Endothelial cell of umbilical vein (primary cell): ENCODE results near the gene USP8. TPM values are rescaled to one million over a fixed set of nuclear protein-coding genes. Genes with fewer than 3 reads are reported as not detected.

Source experiments
- BruUV-seq: library from RNA; stranded (reverse); fragments of 400-500 nt; replicated peaks from 2 replicates; lab custom pipeline; 2021; lab: Mats Ljungman, UMichigan
- CTCF ChIA-PET: fragments of 300-600, 350-600 bp; sonication (Branson Sonifier 250); formaldehyde crosslinking; loops from one replicate; lab custom pipeline; 2021; ENCODE audit warnings: antibody characterized with exemption, inconsistent platforms; lab: Charles Lee
- POLR2A ChIA-PET: fragments of 300-600, 350-600 bp; sonication (Branson Sonifier 250); formaldehyde crosslinking; loops from one replicate; lab custom pipeline; 2021; ENCODE audit warnings: antibody characterized with exemption, inconsistent platforms; lab: Charles Lee
- DNase-seq: peaks from one replicate; pipeline ENCODE4 v3.0.0-alpha.2; 2011; ENCODE audit warnings: low read depth, low spot score
- FAIRE-seq: peaks from 2 replicates; lab custom pipeline; 2011; peaks lifted over from hg19 to GRCh38; lab: Jason Lieb, UNC
- H2AFZ ChIP-seq: 2 replicates; pipeline ENCODE4 v1.6.0; 2012; ENCODE audit warnings: low read depth, low read length, control low read depth, inconsistent platforms
- H3K27ac ChIP-seq: 2 replicates; pipeline ENCODE4 v1.5.1; 2011; ENCODE audit warnings: low read depth, mild to moderate bottlenecking, control low read depth, low read length, moderate library complexity; ENCODE audit not compliant: insufficient read depth
- H3K27me3 ChIP-seq, 2 experiments: 2 replicates each; pipeline versions ENCODE4 v1.6.0 to v1.6.1; 2011; ENCODE audit warnings: low read length in 2 of 2, mixed read lengths in 1 of 2; ENCODE audit not compliant: control insufficient read depth in 2 of 2, insufficient read depth in 2 of 2
- H3K36me3 ChIP-seq, 2 experiments: 2 replicates in 1 of 2; 3 replicates in 1 of 2; pipeline ENCODE4 v1.5.1; 2011; ENCODE audit warnings: low read length in 2 of 2, mild to moderate bottlenecking in 1 of 2, moderate library complexity in 1 of 2; ENCODE audit not compliant: control insufficient read depth in 2 of 2, insufficient read depth in 2 of 2; ENCODE audit errors: extremely low read depth in 1 of 2
- H3K4me1 ChIP-seq: 3 replicates; pipeline ENCODE4 v1.5.1; 2011; ENCODE audit warnings: mild to moderate bottlenecking, low read length; ENCODE audit not compliant: control insufficient read depth, insufficient read depth; ENCODE audit errors: extremely low read depth
- H3K4me2 ChIP-seq: 2 replicates; pipeline ENCODE4 v1.6.1; 2011; ENCODE audit warnings: low read length, control low read depth, mixed read lengths; ENCODE audit not compliant: insufficient read depth
- H3K4me3 ChIP-seq, 3 experiments: fragments of 200-600 bp in 1 of 3; sonication (generic), shearing (Covaris generic) in 1 of 3; replicated peaks in 1 of 3; 2 replicates each; pipeline ENCODE4 v1.5.1; 2011 to 2016; ENCODE audit warnings: control low read depth in 3 of 3, low read length in 3 of 3, mild to moderate bottlenecking in 2 of 3, inconsistent platforms in 1 of 3, low read depth in 1 of 3, moderate library complexity in 1 of 3; ENCODE audit not compliant: insufficient read depth in 1 of 3
- H3K79me2 ChIP-seq: 2 replicates; pipeline ENCODE4 v1.6.0; 2012; ENCODE audit warnings: low read length, inconsistent platforms; ENCODE audit not compliant: control insufficient read depth, insufficient read depth
- H3K9ac ChIP-seq: replicated peaks from 2 replicates; pipeline ENCODE3; 2011; ENCODE audit warnings: low read length, control low read depth; ENCODE audit not compliant: insufficient read depth; ENCODE audit errors: extremely low read depth
- H3K9me1 ChIP-seq: replicated peaks from 3 replicates; pipeline ENCODE4 v1.6.0; 2011; ENCODE audit warnings: mild to moderate bottlenecking, low read length; ENCODE audit not compliant: control insufficient read depth, insufficient read depth; ENCODE audit errors: extremely low read depth
- H3K9me3 ChIP-seq: replicated peaks from 2 replicates; pipeline ENCODE4 v1.5.1; 2012; ENCODE audit warnings: low read length, inconsistent platforms; ENCODE audit not compliant: control insufficient read depth, insufficient read depth
- H4K20me1 ChIP-seq: replicated peaks from 2 replicates; pipeline ENCODE3; 2011; ENCODE audit warnings: mild to moderate bottlenecking, low read length; ENCODE audit not compliant: control insufficient read depth, insufficient read depth; ENCODE audit errors: extremely low read depth
- CTCF ChIP-seq, 2 donors: IDR thresholded peaks; 1 replicate in 1 of 2; 2 replicates in 1 of 2; pipeline ENCODE4 v1.5.1; 2011; ENCODE audit warnings: low read length in 2 of 2, mild to moderate bottlenecking in 2 of 2, moderate library complexity in 2 of 2, control low read depth in 1 of 2, inconsistent platforms in 1 of 2, low read depth in 1 of 2; ENCODE audit not compliant: insufficient read depth in 1 of 2; ENCODE audit errors: extremely low read depth in 1 of 2
- EZH2 ChIP-seq: IDR thresholded peaks from 2 replicates; pipeline ENCODE4 v1.6.1; 2012; ENCODE audit warnings: borderline replicate concordance, low read depth, mild to moderate bottlenecking, moderate library complexity, low read length, inconsistent platforms; ENCODE audit not compliant: severe bottlenecking
- FOS ChIP-seq: IDR thresholded peaks from 2 replicates; pipeline ENCODE4 v1.6.1; 2011; ENCODE audit warnings: mild to moderate bottlenecking, low read length, moderate library complexity, borderline replicate concordance; ENCODE audit not compliant: insufficient read depth
- GATA2 ChIP-seq: IDR thresholded peaks from 2 replicates; pipeline ENCODE4 v1.7.0; 2011; ENCODE audit warnings: low read depth, mild to moderate bottlenecking, moderate library complexity, mixed read lengths, low read length; ENCODE audit not compliant: insufficient read length, insufficient read depth
- JUN ChIP-seq: IDR thresholded peaks from 2 replicates; pipeline ENCODE4 v1.6.1; 2011; ENCODE audit warnings: borderline replicate concordance, low read depth; ENCODE audit not compliant: insufficient read length, insufficient read depth
- MAX ChIP-seq: IDR thresholded peaks from 2 replicates; pipeline ENCODE4 v1.6.1; 2011; ENCODE audit not compliant: insufficient read depth, insufficient read length
- MYC ChIP-seq: IDR thresholded peaks from one replicate; pipeline ENCODE4 v1.6.1; 2011; ENCODE audit warnings: mild to moderate bottlenecking, low read depth, low read length
- POLR2A ChIP-seq: IDR thresholded peaks from 2 replicates; pipeline ENCODE4 v1.6.1; 2012; ENCODE audit warnings: low read depth, mild to moderate bottlenecking, control low read depth, low read length
- POLR2AphosphoS5 ChIP-seq: IDR thresholded peaks from 2 replicates; pipeline ENCODE4 v1.6.1; 2012; ENCODE audit warnings: low read depth, mild to moderate bottlenecking, control low read depth, low read length, moderate library complexity; ENCODE audit not compliant: insufficient read depth
- dilution Hi-C: fragments of 300-500 bp; cut with MboI; formaldehyde crosslinking; loops from one replicate; pipeline ENCODE4 v1.15.0; 2019; ENCODE audit warnings: low sequenced_read_pairs; ENCODE audit not compliant: extremely low pct_ligation_motif_present
- intact Hi-C: fragments of 100-400 bp; cut with micrococcal nuclease; formaldehyde crosslinking; loops from one replicate; pipeline ENCODE4 v1.10.0; 2022
- polyA plus RNA-seq, 4 experiments: library from polyadenylated mRNA; depleted of rRNA in 3 of 4; stranded (reverse) in 3 of 4; unstranded in 1 of 4; fragments of >200 nt; gene quantifications; 2 replicates each; pipeline versions ENCODE4 v1.2.1 to v1.2.3, GENCODE V29; 2011 to 2012; ENCODE audit warnings: missing spikeins in 1 of 4
- total RNA-seq: library from RNA; stranded (reverse); gene quantifications from 2 replicates; pipeline ENCODE4 v1.2.3, GENCODE V29; 2021

USP8 gene
- total and polyA plus RNA-seq, 2 donors (not counting 3 experiments of a cell fraction or from before 2014, with no cell fraction given), result 19.0 to 44.8 TPM

DNA sequence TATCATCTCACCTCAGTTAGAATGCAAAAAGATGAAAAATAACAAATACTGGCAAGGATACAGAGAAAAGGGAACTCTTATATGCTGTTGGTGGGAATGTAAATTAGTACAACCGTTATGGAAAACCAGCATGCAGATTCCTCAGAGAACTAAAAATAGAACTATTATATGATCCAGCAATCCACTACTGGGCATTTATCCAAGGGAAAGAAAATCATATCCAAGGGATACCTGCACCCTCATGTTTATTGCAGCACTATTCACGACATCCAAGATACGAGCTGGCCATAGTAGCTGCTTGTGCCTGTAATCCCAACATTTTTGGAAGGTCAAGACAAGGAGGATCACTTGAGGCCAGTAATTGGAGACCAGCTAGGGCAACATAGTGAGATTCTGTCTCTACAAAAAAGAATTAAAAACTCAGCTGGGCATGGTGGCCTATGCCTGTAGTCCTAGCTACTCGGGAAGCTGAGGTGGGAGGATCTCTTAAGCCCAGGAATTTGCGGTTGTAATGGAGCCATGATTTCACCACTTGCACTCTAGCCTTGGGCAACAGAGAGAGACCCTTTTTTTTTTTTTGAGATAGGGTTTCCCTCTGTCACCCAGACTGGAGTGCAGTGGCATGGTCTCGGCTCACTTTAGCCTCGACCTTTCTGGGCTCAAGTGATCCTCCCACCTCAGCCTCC, 95.7 kb downstream of the USP8 start:
- H2AFZ ChIP-seq, result no peak overlapping the region
- H4K20me1 ChIP-seq, result no peaks in the 10 kb centered on the region
- no peak overlapping the region for H3K9ac ChIP-seq
- H3K27me3 ChIP-seq, result no peaks in the 10 kb centered on the region
- DNase-seq, result no peak
- H3K79me2 ChIP-seq, result no peaks in the 10 kb centered on the region
- intact Hi-C loops, result no loop called here
- no peak overlapping the region for H3K27ac ChIP-seq
- no peak for TF ChIP-seq JUN
- TF ChIP-seq GATA2, result no peak
- no peak for TF ChIP-seq MAX
- no peak overlapping the region for H3K4me3 ChIP-seq
- no peak for FAIRE-seq
- ChIA-PET CTCF (no interaction called here), POLR2A (no interaction called here)
- BruUV-seq, result no TSS peak
- H3K4me2 ChIP-seq, result no peak overlapping the region
- no peaks in the 10 kb centered on the region for H3K4me1 ChIP-seq
- no peaks in the 10 kb centered on the region for H3K9me1 ChIP-seq
- H3K9me3 ChIP-seq, result no peaks in the 10 kb centered on the region
- dilution Hi-C loops, result no loop called here
- H3K36me3 ChIP-seq, result no peaks in the 10 kb centered on the region

DNA sequence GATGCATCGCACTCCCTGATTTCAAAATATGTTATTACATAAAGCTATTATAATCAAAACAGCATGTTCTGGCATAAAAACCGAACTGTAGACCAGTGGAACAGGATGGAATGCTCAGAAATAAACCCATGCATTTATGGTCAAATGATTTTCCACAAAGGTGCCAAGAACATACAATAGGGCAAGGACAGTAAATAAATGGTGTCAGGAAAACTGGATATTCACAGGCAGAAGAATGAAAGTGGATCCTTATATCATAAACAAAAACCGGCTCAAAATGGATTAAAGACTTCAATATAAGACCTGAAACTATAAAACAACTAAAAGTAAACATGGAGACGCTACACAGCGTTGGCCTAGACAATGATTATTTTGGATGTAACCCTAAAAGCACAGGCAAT, 99.6 kb downstream of the USP8 start:
- ChIA-PET CTCF (no interaction called here), POLR2A (no interaction called here)
- H4K20me1 ChIP-seq, result no peaks in the 10 kb centered on the region
- intact Hi-C loops (no loop called here), dilution Hi-C loops (no loop called here)
- H2AFZ ChIP-seq, result no peak overlapping the region
- H3K27ac ChIP-seq, result no peak overlapping the region
- H3K4me1 ChIP-seq, result no peaks in the 10 kb centered on the region
- H3K9ac ChIP-seq, result no peak overlapping the region
- DNase-seq (no peak), FAIRE-seq (no peak)
- no peaks in the 10 kb centered on the region for H3K9me3 ChIP-seq
- no peaks in the 10 kb centered on the region for H3K79me2 ChIP-seq
- no TSS peak for BruUV-seq
- no peak overlapping the region for H3K4me3 ChIP-seq
- no peak overlapping the region for H3K4me2 ChIP-seq
- H3K27me3 ChIP-seq, result no peaks in the 10 kb centered on the region
- no peak for TF ChIP-seq GATA2
- TF ChIP-seq CTCF (IDR thresholded peaks at IDR 0.05; ENCODE audit: extremely low read depth in 1 of 2, insufficient read depth in 1 of 2, low read depth in 1 of 2, low read length in 2 of 2), result no peak
- no peak for TF ChIP-seq FOS
- TF ChIP-seq MAX, result no peak
- no peak for TF ChIP-seq POLR2A
- no peak for TF ChIP-seq MYC
- TF ChIP-seq JUN, result no peak
- TF ChIP-seq EZH2, result no peak
- TF ChIP-seq POLR2AphosphoS5, result no peak
- H3K9me1 ChIP-seq, result no peaks in the 10 kb centered on the region
- H3K36me3 ChIP-seq, result no peaks in the 10 kb centered on the region
